OCI-LY1 (cell line): ENCODE results near the gene CATSPERZ.

Experiments used
- H2AFZ ChIP-seq: fragments of 200-600 bp; sonication (generic), shearing (Covaris generic); 2 replicates; pipeline ENCODE4 v1.6.0; 2014; ENCODE audit warnings: antibody characterized with exemption, mild to moderate bottlenecking, low read length
- H3F3A ChIP-seq: fragments of 200-600 bp; sonication (generic), shearing (Covaris generic); 2 replicates; pipeline ENCODE4 v1.6.0; 2014; ENCODE audit warnings: mild to moderate bottlenecking, antibody characterized with exemption, low read length, moderate library complexity; ENCODE audit not compliant: insufficient read depth
- H3K27ac ChIP-seq: fragments of 200-600 bp; sonication (generic); 2 replicates; pipeline ENCODE4 v1.5.1; 2014; ENCODE audit warnings: low read length, mixed run types, mild to moderate bottlenecking, low read depth; ENCODE audit not compliant: poor library complexity, severe bottlenecking
- H3K27me3 ChIP-seq: fragments of 200-600 bp; sonication (generic); 2 replicates; pipeline ENCODE4 v1.6.0; 2014; ENCODE audit warnings: antibody characterized with exemption, mild to moderate bottlenecking, low read length, moderate library complexity; ENCODE audit not compliant: insufficient read depth
- H3K36me3 ChIP-seq: fragments of 200-600 bp; sonication (generic); 2 replicates; pipeline ENCODE4 v1.6.1; 2014; ENCODE audit warnings: mild to moderate bottlenecking, antibody characterized with exemption, low read length, moderate library complexity, mixed read lengths; ENCODE audit not compliant: insufficient read depth
- H3K4me1 ChIP-seq: fragments of 200-600 bp; sonication (generic); 2 replicates; pipeline ENCODE4 v1.5.1; 2014; ENCODE audit warnings: mild to moderate bottlenecking, low read length, moderate library complexity; ENCODE audit not compliant: insufficient read depth, severe bottlenecking
- H3K4me2 ChIP-seq: fragments of 200-600 bp; sonication (generic), shearing (Covaris generic); 2 replicates; pipeline ENCODE4 v1.6.1; 2014; ENCODE audit warnings: low read length
- H3K4me3 ChIP-seq: fragments of 200-600 bp; sonication (generic); 2 replicates; pipeline ENCODE4 v1.5.1; 2014; ENCODE audit warnings: low read length, low read depth, mild to moderate bottlenecking, mixed read lengths; ENCODE audit not compliant: poor library complexity, severe bottlenecking
- H3K79me2 ChIP-seq: fragments of 200-600 bp; shearing (Covaris generic); 2 replicates; pipeline ENCODE4 v1.6.1; 2016; ENCODE audit warnings: mixed run types, low read length, mixed read lengths; ENCODE audit not compliant: insufficient read depth
- H3K9ac ChIP-seq: fragments of 200-600 bp; sonication (generic), shearing (Covaris generic); 2 replicates; pipeline ENCODE4 v1.6.1; 2014; ENCODE audit warnings: mild to moderate bottlenecking, low read length, mixed read lengths
- H3K9me2 ChIP-seq: fragments of 200-600 bp; sonication (generic), shearing (Covaris generic); 2 replicates; pipeline ENCODE4 v1.6.1; 2014; ENCODE audit warnings: low read depth, mild to moderate bottlenecking, low read length, mixed read lengths
- H3K9me3 ChIP-seq: fragments of 200-600 bp; shearing (Covaris generic); 2 replicates; pipeline ENCODE4 v1.6.1; 2014; ENCODE audit warnings: low read length, mixed read lengths
- H4K20me1 ChIP-seq: fragments of 200-600 bp; sonication (generic), shearing (Covaris generic); 2 replicates; pipeline ENCODE4 v1.6.0; 2016; ENCODE audit warnings: mild to moderate bottlenecking, low read length; ENCODE audit not compliant: insufficient read depth
- EZH2 ChIP-seq: fragments of 200-600 bp; sonication (generic), shearing (Covaris generic); IDR thresholded peaks from 2 replicates; pipeline ENCODE4 v1.8.0; 2017; ENCODE audit warnings: borderline replicate concordance, mixed run types, mild to moderate bottlenecking, antibody characterized with exemption, low read length, moderate library complexity, mixed read lengths
- TF ChIP-seq, protein P1 (sequence below): fragments of 200-600 bp; sonication (generic), shearing (Covaris generic); IDR thresholded peaks from 2 replicates; pipeline ENCODE4 v1.5.1; 2017; ENCODE audit warnings: mild to moderate bottlenecking, antibody characterized with exemption, low read length, moderate library complexity, mixed read lengths

Gene CATSPERZ

DNA sequence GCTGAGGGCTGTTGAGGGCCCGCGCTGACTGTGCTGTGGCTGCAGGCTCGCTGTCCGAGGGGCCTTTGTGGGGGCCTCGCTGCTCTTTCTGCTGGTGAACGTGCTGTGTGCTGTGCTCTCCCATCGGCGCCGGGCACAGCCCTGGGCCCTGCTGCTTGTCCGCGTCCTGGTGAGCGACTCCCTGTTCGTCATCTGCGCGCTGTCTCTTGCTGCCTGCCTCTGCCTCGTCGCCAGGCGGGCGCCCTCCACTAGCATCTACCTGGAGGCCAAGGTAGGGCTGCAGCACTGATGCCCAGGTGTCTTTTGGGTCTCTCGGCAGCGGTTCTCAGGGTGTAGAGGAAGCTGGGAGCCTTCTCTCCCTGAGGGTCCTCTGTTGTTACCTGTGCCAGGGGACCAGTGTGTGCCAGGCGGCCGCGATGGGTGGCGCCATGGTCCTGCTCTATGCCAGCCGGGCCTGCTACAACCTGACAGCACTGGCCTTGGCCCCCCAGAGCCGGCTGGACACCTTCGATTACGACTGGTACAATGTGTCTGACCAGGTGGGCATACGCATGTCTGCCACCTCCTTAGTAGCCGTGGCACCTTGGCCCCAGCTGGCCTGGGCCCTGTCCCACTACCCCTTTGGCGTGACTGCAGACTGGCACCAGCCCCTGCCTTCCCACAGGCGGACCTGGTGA is 12.3 kb upstream of the CATSPERZ start:
- Histone ChIP-seq H2AFZ (no peak overlapping the region), H3K27ac (no peak overlapping the region), H3K4me2 (no peak overlapping the region), H3K27me3 (peaks cover 8% of the 10 kb centered on the region; the same call in 1 of the 2 replicates), H3K9ac (no peak overlapping the region), H3K9me3 (no peaks in the 10 kb centered on the region), H3K4me1 (peaks cover 17% of the 10 kb centered on the region), H3K9me2 (no peaks in the 10 kb centered on the region), H3K79me2 (no peaks in the 10 kb centered on the region), H4K20me1 (no peaks in the 10 kb centered on the region), H3K4me3 (no peak overlapping the region), H3F3A (no peaks in the 10 kb centered on the region), H3K36me3 (peaks cover 6% of the 10 kb centered on the region; the same call in 1 of the 2 replicates)
- TF ChIP-seq, protein P1, sequence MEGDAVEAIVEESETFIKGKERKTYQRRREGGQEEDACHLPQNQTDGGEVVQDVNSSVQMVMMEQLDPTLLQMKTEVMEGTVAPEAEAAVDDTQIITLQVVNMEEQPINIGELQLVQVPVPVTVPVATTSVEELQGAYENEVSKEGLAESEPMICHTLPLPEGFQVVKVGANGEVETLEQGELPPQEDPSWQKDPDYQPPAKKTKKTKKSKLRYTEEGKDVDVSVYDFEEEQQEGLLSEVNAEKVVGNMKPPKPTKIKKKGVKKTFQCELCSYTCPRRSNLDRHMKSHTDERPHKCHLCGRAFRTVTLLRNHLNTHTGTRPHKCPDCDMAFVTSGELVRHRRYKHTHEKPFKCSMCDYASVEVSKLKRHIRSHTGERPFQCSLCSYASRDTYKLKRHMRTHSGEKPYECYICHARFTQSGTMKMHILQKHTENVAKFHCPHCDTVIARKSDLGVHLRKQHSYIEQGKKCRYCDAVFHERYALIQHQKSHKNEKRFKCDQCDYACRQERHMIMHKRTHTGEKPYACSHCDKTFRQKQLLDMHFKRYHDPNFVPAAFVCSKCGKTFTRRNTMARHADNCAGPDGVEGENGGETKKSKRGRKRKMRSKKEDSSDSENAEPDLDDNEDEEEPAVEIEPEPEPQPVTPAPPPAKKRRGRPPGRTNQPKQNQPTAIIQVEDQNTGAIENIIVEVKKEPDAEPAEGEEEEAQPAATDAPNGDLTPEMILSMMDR: no peak
- TF ChIP-seq EZH2: no peak

DNA sequence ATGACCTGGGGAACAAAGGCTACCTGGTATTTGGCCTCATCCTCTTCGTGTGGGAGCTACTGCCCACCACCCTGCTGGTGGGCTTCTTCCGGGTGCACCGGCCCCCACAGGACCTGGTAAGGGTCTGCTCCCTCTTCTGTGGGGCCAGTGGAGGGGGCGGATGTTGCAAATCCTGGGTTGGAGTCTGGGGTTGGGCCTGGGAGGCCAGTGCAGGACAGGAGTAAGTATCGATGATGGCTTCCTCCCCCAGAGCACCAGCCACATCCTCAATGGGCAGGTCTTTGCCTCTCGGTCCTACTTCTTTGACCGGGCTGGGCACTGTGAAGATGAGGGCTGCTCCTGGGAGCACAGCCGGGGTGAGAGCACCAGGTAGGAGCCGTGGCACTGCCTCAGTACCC is 11.8 kb upstream of the CATSPERZ start:
- H3K9me3 ChIP-seq: no peaks in the 10 kb centered on the region
- H3K4me3 ChIP-seq: no peak overlapping the region
- H3K4me1 ChIP-seq: peaks cover 16% of the 10 kb centered on the region
- peaks cover under 1% of the 10 kb centered on the region; the same call in 1 of the 2 replicates for H3K36me3 ChIP-seq
- no peak overlapping the region for H3K27ac ChIP-seq
- no peak overlapping the region for H3K9ac ChIP-seq
- TF ChIP-seq, protein P1: no peak
- no peak for TF ChIP-seq EZH2
- no peak overlapping the region for H2AFZ ChIP-seq
- H3K27me3 ChIP-seq: peaks cover 8% of the 10 kb centered on the region; the same call in 1 of the 2 replicates
- no peaks in the 10 kb centered on the region for H3K79me2 ChIP-seq
- no peaks in the 10 kb centered on the region for H3K9me2 ChIP-seq
- H3K4me2 ChIP-seq: no peak overlapping the region
- no peaks in the 10 kb centered on the region for H3F3A ChIP-seq
- no peaks in the 10 kb centered on the region for H4K20me1 ChIP-seq

DNA sequence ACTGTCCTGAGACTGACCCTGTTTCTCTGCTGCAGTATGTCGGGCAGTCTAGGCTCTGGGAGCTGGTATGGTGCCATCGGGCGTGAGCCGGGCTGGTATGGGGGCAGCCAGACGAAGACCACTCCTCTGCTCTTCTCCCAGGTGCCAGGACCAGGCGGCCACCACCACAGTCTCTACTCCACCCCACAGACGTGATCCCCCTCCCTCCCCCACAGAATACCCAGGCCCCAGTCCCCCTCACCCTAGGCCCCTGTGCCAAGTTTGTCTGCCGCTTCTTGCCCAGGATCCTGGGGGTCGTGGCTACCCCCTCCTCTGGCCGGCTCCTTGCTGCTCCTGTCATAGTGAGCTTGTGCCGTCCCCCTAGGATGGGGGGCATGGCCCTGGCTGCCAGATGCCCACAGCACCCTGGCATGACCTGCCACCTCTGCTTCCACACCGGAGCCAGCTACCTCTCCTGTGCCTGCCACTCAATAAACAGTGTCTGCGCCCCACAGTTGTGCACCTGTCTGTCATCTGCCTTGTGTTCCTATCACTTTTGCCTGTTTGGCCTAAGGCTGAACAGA is 11.1 kb upstream of the CATSPERZ start:
- no peaks in the 10 kb centered on the region for H4K20me1 ChIP-seq
- no peaks in the 10 kb centered on the region for H3K36me3 ChIP-seq

More for the DNA sequence above, 11.1 kb upstream of the CATSPERZ start:
- Histone ChIP-seq H3K4me3 (no peak overlapping the region), H3K9me2 (no peaks in the 10 kb centered on the region), H3F3A (no peaks in the 10 kb centered on the region), H3K4me2 (no peak overlapping the region), H2AFZ (no peak overlapping the region), H3K79me2 (no peaks in the 10 kb centered on the region), H3K9ac (no peak overlapping the region), H3K9me3 (no peaks in the 10 kb centered on the region), H3K27me3 (peaks cover 8% of the 10 kb centered on the region; the same call in 1 of the 2 replicates), H3K27ac (no peak overlapping the region), H3K4me1 (peaks cover 9% of the 10 kb centered on the region)
- TF ChIP-seq, protein P1: no peak
- no peak for TF ChIP-seq EZH2
